KMS-11 (cell line): ENCODE measurements around the gene PDCD2L.

ENCODE experiments used
- H2AFZ ChIP-seq: fragments of 200-600 bp; sonication (generic); 2 replicates; pipeline ENCODE4 v1.6.1; 2016; ENCODE audit warnings: antibody characterized with exemption, mixed run types, low read depth
- H3K27ac ChIP-seq: fragments of 200-600 bp; sonication (generic); 2 replicates; pipeline ENCODE4 v1.6.1; 2016; ENCODE audit warnings: mild to moderate bottlenecking, mixed run types
- H3K27me3 ChIP-seq: fragments of 200-600 bp; sonication (generic); 2 replicates; pipeline ENCODE4 v1.6.1; 2017; ENCODE audit warnings: mild to moderate bottlenecking, low read depth, mixed run types, moderate library complexity; ENCODE audit not compliant: insufficient read depth
- H3K36me3 ChIP-seq: fragments of 200-600 bp; sonication (generic); 2 replicates; pipeline ENCODE4 v1.6.1; 2017; ENCODE audit warnings: mild to moderate bottlenecking, mixed run types; ENCODE audit not compliant: insufficient read depth
- H3K4me1 ChIP-seq: fragments of 200-600 bp; sonication (generic); 2 replicates; pipeline ENCODE4 v1.6.1; 2016; ENCODE audit warnings: mild to moderate bottlenecking, low read depth, mixed run types; ENCODE audit not compliant: poor library complexity, severe bottlenecking
- H3K4me2 ChIP-seq: fragments of 200-600 bp; sonication (generic); 2 replicates; pipeline ENCODE4 v1.7.0; 2016; ENCODE audit warnings: mild to moderate bottlenecking, mixed run types
- H3K4me3 ChIP-seq: fragments of 200-600 bp; sonication (generic); IDR thresholded peaks from 2 replicates; pipeline ENCODE4 v1.6.1; 2017; ENCODE audit warnings: low read depth, low read length, mixed read lengths; ENCODE audit not compliant: insufficient read depth
- H3K79me2 ChIP-seq: fragments of 200-600 bp; sonication (generic); 2 replicates; pipeline ENCODE4 v1.6.1; 2016; ENCODE audit warnings: low read depth, mixed run types; ENCODE audit not compliant: insufficient read depth
- H3K9ac ChIP-seq: fragments of 200-600 bp; sonication (generic); 2 replicates; pipeline ENCODE4 v1.6.1; 2016; ENCODE audit warnings: mild to moderate bottlenecking, mixed run types
- H4K20me1 ChIP-seq: fragments of 200-600 bp; sonication (generic); 2 replicates; pipeline ENCODE4 v1.6.1; 2016; ENCODE audit warnings: mild to moderate bottlenecking, mixed run types; ENCODE audit not compliant: insufficient read depth
- CTCF ChIP-seq: fragments of 200-600 bp; sonication (generic); conservative IDR thresholded peaks from 2 replicates; pipeline ENCODE4 v1.6.1; 2017; ENCODE audit warnings: low read depth, mild to moderate bottlenecking, antibody characterized with exemption, low read length, moderate library complexity, mixed read lengths

The PDCD2L gene

GRCh38 chr19:34428549-34429285 is 24.5 kb downstream of the PDCD2L start:
- H3K27me3 ChIP-seq = no peaks in the 10 kb centered on the region
- no peaks in the 10 kb centered on the region for H3K36me3 ChIP-seq
- peaks cover 55% of the 10 kb centered on the region for H3K79me2 ChIP-seq
- H3K4me3 ChIP-seq = no peak overlapping the region
- no peak for TF ChIP-seq CTCF
- peak overlapping the region; percentile 93 for H3K9ac ChIP-seq
- peaks cover 31% of the 10 kb centered on the region for H3K4me1 ChIP-seq
- peaks cover 40% of the 10 kb centered on the region for H4K20me1 ChIP-seq
- H3K27ac ChIP-seq = peak overlapping the region; percentile 77
- peak overlapping the region; percentile 94 for H3K4me2 ChIP-seq
- H2AFZ ChIP-seq = peak overlapping the region; percentile 91

GRCh38 chr19:34429553-34429952 is 25.4 kb downstream of the PDCD2L start:
- Histone ChIP-seq H3K4me3 (no peak overlapping the region), H3K27ac (no peak overlapping the region), H3K36me3 (no peaks in the 10 kb centered on the region; the same call in 1 of the 2 replicates), H3K4me1 (peaks cover 31% of the 10 kb centered on the region), H3K27me3 (no peaks in the 10 kb centered on the region), H3K9ac (peak overlapping the region; percentile 93; the same call in 1 of the 2 replicates), H3K79me2 (peaks cover 63% of the 10 kb centered on the region), H3K4me2 (peak overlapping the region; percentile 94), H2AFZ (no peak overlapping the region), H4K20me1 (peaks cover 40% of the 10 kb centered on the region)
- TF ChIP-seq CTCF = no peak

- Histone ChIP-seq H3K4me2 (peak overlapping the region; percentile 94; the same call in 1 of the 2 replicates), H3K27me3 (no peaks in the 10 kb centered on the region), H3K4me3 (no peak overlapping the region), H3K4me1 (peaks cover 31% of the 10 kb centered on the region), H3K36me3 (peaks cover 2% of the 10 kb centered on the region; the same call in 1 of the 2 replicates), H3K9ac (no peak overlapping the region; the same call in 1 of the 2 replicates), H3K27ac (no peak overlapping the region), H4K20me1 (peaks cover 40% of the 10 kb centered on the region), H3K79me2 (peaks cover 76% of the 10 kb centered on the region), H2AFZ (no peak overlapping the region)
- TF ChIP-seq CTCF = peak; percentile 67
These were observed 26.8 kb downstream of the PDCD2L start for GRCh38 chr19:34430738-34431625.

GRCh38 chr19:34431681-34432402 is 27.6 kb downstream of the PDCD2L start:
- TF ChIP-seq CTCF = no peak
- Histone ChIP-seq H3K9ac (no peak overlapping the region), H3K4me1 (peaks cover 31% of the 10 kb centered on the region), H2AFZ (no peak overlapping the region), H3K4me2 (no peak overlapping the region), H3K36me3 (peaks cover 10% of the 10 kb centered on the region; the same call in 1 of the 2 replicates), H4K20me1 (peaks cover 40% of the 10 kb centered on the region), H3K79me2 (peaks cover 85% of the 10 kb centered on the region), H3K27ac (no peak overlapping the region), H3K27me3 (no peaks in the 10 kb centered on the region), H3K4me3 (no peak overlapping the region)
